ENCODE measurements around the gene INCENP. TPM values are rescaled to one million over a fixed set of nuclear protein-coding genes. Genes with fewer than 3 reads are reported as not detected.

The INCENP gene
- polyA plus RNA-seq, 1 of the 3 experiments (the other 2 are of a cell fraction), result 20.1 TPM

- TF ChIP-seq ZBTB33 (IDR thresholded peaks at IDR 0.05; ENCODE audit: borderline replicate concordance, low read depth) (no peak), TAF1 (IDR thresholded peaks at IDR 0.05; ENCODE audit: borderline replicate concordance, low read depth, low read length) (no peak), USF2 (IDR thresholded peaks at IDR 0.05; ENCODE audit: borderline replicate concordance, low read depth, low read length) (no peak), NFIC (IDR thresholded peaks at IDR 0.05; ENCODE audit: borderline replicate concordance) (no peak), EP300 (IDR thresholded peaks at IDR 0.05; ENCODE audit: borderline replicate concordance in 1 of 2, low read depth in 1 of 2, low read length in 1 of 2) (no peak), TCF12 (IDR thresholded peaks at IDR 0.05) (no peak), FOSL2 (IDR thresholded peaks at IDR 0.05; ENCODE audit: borderline replicate concordance, low read depth) (no peak), GABPA (IDR thresholded peaks at IDR 0.05; ENCODE audit: low read depth) (no peak), CTCF (IDR thresholded peaks at IDR 0.05) (no peak), SIN3A (IDR thresholded peaks at IDR 0.05; ENCODE audit: borderline replicate concordance, low read depth, low read length) (no peak), ELF1 (IDR thresholded peaks at IDR 0.05) (no peak)
- no peaks in the 10 kb centered on the region for H3K9me3 ChIP-seq
- no peak overlapping the region for H3K9ac ChIP-seq
- no peak overlapping the region for H3K4me3 ChIP-seq (ENCODE audit: low read depth in 2 of 2, low read length in 1 of 2)
- no peaks in the 10 kb centered on the region for H3F3A ChIP-seq (replicated peaks; ENCODE audit: insufficient read depth)
- H2AFZ ChIP-seq (ENCODE audit: low read depth), result no peak overlapping the region
- H3K27ac ChIP-seq (ENCODE audit: low read depth in 2 of 2, low read length in 1 of 2), result no peak overlapping the region
- ChIA-PET POLR2A (no interaction called here), CTCF (interaction anchor here (1.0 to 13.7 kb wide), 3 partner anchors 31 to 177 kb away, joined by 4 to 357 read pairs (median 6); no protein-coding TSS in a partner anchor)
- H3K36me3 ChIP-seq (replicated peaks in 1 of 2; ENCODE audit: control insufficient read depth in 1 of 2, insufficient read depth in 2 of 2, low read length in 1 of 2), result no peaks in the 10 kb centered on the region
- no peak overlapping the region for H3K4me2 ChIP-seq
- no peaks in the 10 kb centered on the region for H3K79me2 ChIP-seq (ENCODE audit: insufficient read depth)
- DNase-seq, result no peak
- H3K4me1 ChIP-seq (ENCODE audit: control insufficient read depth in 1 of 2, insufficient read depth in 2 of 2, low read depth in 1 of 2, low read length in 1 of 2), result peaks cover 0 to 5% of the 10 kb centered on the region in 2 experiments; a peak in 1 of 4 replicates
- H4K20me1 ChIP-seq (ENCODE audit: insufficient read depth), result no peaks in the 10 kb centered on the region
- 73% methylated on average over 3 of the region's 3 CpGs for WGBS (ENCODE audit: low lambda C conversion rate)
- H3K9me2 ChIP-seq, result no peaks in the 10 kb centered on the region
- no peaks in the 10 kb centered on the region for H3K27me3 ChIP-seq (ENCODE audit: insufficient read depth)
These were observed 46.7 kb upstream of the INCENP start for GRCh38 chr11:62077132-62077531.

All from SK-N-SH (cell line).